CD4-positive, alpha-beta T cell (primary cell): Measurements from ENCODE around the gene CNBP. TPM values are rescaled to one million over a fixed set of nuclear protein-coding genes. Genes with fewer than 3 reads are reported as not detected.
A peak's percentile ranks its signal among the peaks of the same experiment; 100 is the strongest.
"Not testable (repeated sequence)": the region's sequence is repeated elsewhere in the genome, so short reads cannot be mapped to it uniquely, and the experiment has no call there.

Experiments used
- ATAC-seq: fragments of 200-7000 bp; cut with Tn5 transposase; one replicate; pipeline ENCODE4 v1.10.0; 2022; ENCODE audit warnings: mild to moderate bottlenecking; ENCODE audit not compliant: poor library complexity
- CTCF ChIA-PET: fragments of 350-600 bp; sonication (Branson Sonifier 250); formaldehyde crosslinking; loops from one replicate; lab custom pipeline; 2021; ENCODE audit warnings: antibody characterized with exemption, inconsistent platforms; lab: Charles Lee
- POLR2A ChIA-PET: fragments of 350-600 bp; sonication (Branson Sonifier 250); formaldehyde crosslinking; loops from one replicate; lab custom pipeline; 2021; ENCODE audit warnings: antibody characterized with exemption, inconsistent platforms; lab: Charles Lee
- DNase-seq, 14 experiments: peaks; one replicate each; pipeline ENCODE4 v3.0.0-alpha.2; 2013 to 2020; ENCODE audit warnings: mixed read lengths in 2 of 14
- H3K27ac ChIP-seq, 2 donors: one replicate each; pipeline versions ENCODE4 v1.5.1 to v1.7.0; 2013; ENCODE audit warnings: low read length in 2 of 2, low read depth in 1 of 2, mild to moderate bottlenecking in 1 of 2
- H3K27me3 ChIP-seq, 2 experiments: 1 replicate in 1 of 2; 2 replicates in 1 of 2; pipeline versions ENCODE4 v1.6.1 to v1.7.0; 2013; ENCODE audit warnings: low read length in 2 of 2, control low read depth in 1 of 2, mild to moderate bottlenecking in 1 of 2, moderate library complexity in 1 of 2; ENCODE audit not compliant: insufficient read depth in 2 of 2, control insufficient read depth in 1 of 2
- H3K36me3 ChIP-seq: one replicate; pipeline ENCODE4 v1.6.1; 2013; ENCODE audit warnings: low read length, control low read depth; ENCODE audit not compliant: insufficient read depth
- H3K4me1 ChIP-seq: one replicate; pipeline ENCODE4 v1.6.1; 2013; ENCODE audit warnings: low read length, control low read depth; ENCODE audit not compliant: insufficient read depth
- H3K4me3 ChIP-seq: one replicate; pipeline ENCODE4 v1.5.1; 2013; ENCODE audit warnings: mild to moderate bottlenecking, low read length, moderate library complexity
- H3K9me3 ChIP-seq, 2 experiments: 1 replicate in 1 of 2; 2 replicates in 1 of 2; pipeline versions ENCODE4 v1.6.1 to v1.7.0; 2013; ENCODE audit warnings: low read length in 2 of 2, mild to moderate bottlenecking in 2 of 2, control low read depth in 1 of 2, moderate library complexity in 1 of 2; ENCODE audit not compliant: control insufficient read depth in 1 of 2, insufficient read depth in 1 of 2
- H3K27ac Mint-ChIP-seq: one replicate; pipeline ENCODE4 v1.8.0; 2020; ENCODE audit warnings: mixed read lengths
- H3K27me3 Mint-ChIP-seq: one replicate; pipeline ENCODE4 v1.8.0; 2021; ENCODE audit warnings: mixed read lengths
- H3K36me3 Mint-ChIP-seq: one replicate; pipeline ENCODE4 v1.8.0; 2021; ENCODE audit warnings: low read depth, mixed read lengths
- H3K4me1 Mint-ChIP-seq: one replicate; pipeline ENCODE4 v1.8.0; 2021; ENCODE audit warnings: low read depth, mixed read lengths
- H3K4me3 Mint-ChIP-seq: one replicate; pipeline ENCODE4 v1.8.0; 2020; ENCODE audit warnings: mild to moderate bottlenecking, mixed read lengths
- H3K9me3 Mint-ChIP-seq: one replicate; pipeline ENCODE4 v1.8.0; 2020; ENCODE audit warnings: mixed read lengths
- intact Hi-C, 2 experiments: fragments of 100-400 bp; cut with DNase I in 1 of 2; cut with micrococcal nuclease in 1 of 2; formaldehyde crosslinking; loops; one replicate each; pipeline versions ENCODE4 v1.15.1 to v1.9.0; 2023 to 2025; cut with DNase I, micrococcal nuclease
- total RNA-seq, 174 experiments: library from RNA in 2 of 174; stranded (reverse) in 2 of 174; gene quantifications; one replicate each; pipeline ENCODE4 v1.2.3 and lab custom pipeline; 2021 to 2026
- TF ChIP-seq, protein P1 (sequence below): fragments of 200-600 bp; IDR thresholded peaks from one replicate; pipeline ENCODE4 v1.8.0; 2022; ENCODE audit warnings: antibody characterized with exemption, mild to moderate bottlenecking

Gene CNBP
- total RNA-seq, 2 experiments from 2014 or later = 260 to 267 TPM

DNA sequence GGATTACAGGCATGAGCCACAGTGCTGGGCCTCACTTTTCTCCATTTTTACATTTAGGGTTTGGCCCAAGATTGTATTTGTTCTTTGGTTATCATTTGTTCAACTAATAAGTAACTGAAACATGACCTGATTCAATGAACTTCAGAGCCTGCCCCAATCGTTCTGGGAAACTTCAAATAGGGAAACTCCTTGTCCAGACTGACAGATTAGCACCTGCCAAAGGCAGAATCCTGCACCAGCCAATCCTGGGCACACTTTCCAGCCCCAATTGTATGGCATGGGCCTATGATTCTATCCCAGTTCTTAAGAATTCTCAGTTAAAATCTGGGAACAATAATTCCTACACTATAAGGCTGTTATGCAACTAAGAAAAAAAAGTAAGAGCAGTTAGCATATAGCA, 43.8 kb downstream of the CNBP start:
- Histone ChIP-seq H3K27me3 (no peaks in the 10 kb centered on the region), H3K27ac (no peak overlapping the region), H3K36me3 (peaks cover 52% of the 10 kb centered on the region), H3K9me3 (no peaks in the 10 kb centered on the region), H3K4me1 (no peaks in the 10 kb centered on the region), H3K4me3 (no peak overlapping the region)
- Mint-ChIP-seq H3K27me3 (no peaks in the 10 kb centered on the region), H3K4me3 (no peak overlapping the region), H3K9me3 (no peaks in the 10 kb centered on the region), H3K36me3 (peaks cover 58% of the 10 kb centered on the region), H3K4me1 (no peaks in the 10 kb centered on the region), H3K27ac (no peak overlapping the region)
- intact Hi-C loops = no loop called here
- POLR2A ChIA-PET = no interaction called here
- ATAC-seq (no peak), DNase-seq (no peak)
- TF ChIP-seq, protein P1, sequence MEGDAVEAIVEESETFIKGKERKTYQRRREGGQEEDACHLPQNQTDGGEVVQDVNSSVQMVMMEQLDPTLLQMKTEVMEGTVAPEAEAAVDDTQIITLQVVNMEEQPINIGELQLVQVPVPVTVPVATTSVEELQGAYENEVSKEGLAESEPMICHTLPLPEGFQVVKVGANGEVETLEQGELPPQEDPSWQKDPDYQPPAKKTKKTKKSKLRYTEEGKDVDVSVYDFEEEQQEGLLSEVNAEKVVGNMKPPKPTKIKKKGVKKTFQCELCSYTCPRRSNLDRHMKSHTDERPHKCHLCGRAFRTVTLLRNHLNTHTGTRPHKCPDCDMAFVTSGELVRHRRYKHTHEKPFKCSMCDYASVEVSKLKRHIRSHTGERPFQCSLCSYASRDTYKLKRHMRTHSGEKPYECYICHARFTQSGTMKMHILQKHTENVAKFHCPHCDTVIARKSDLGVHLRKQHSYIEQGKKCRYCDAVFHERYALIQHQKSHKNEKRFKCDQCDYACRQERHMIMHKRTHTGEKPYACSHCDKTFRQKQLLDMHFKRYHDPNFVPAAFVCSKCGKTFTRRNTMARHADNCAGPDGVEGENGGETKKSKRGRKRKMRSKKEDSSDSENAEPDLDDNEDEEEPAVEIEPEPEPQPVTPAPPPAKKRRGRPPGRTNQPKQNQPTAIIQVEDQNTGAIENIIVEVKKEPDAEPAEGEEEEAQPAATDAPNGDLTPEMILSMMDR = no peak
- CTCF ChIA-PET = interaction anchor here (1.0 kb wide), 1 partner anchor 170 kb away, joined by 3 read pairs; no protein-coding TSS in a partner anchor

GRCh38 chr3:129136275-129136674, 47.4 kb downstream of the CNBP start:
- peaks cover 73% of the 10 kb centered on the region for H3K36me3 ChIP-seq
- H3K27me3 ChIP-seq, H3K9me3 ChIP-seq, H3K27ac ChIP-seq, H3K9me3 Mint-ChIP-seq, H3K27ac Mint-ChIP-seq, intact Hi-C loops, DNase-seq, H3K4me1 ChIP-seq, ATAC-seq, H3K27me3 Mint-ChIP-seq, H3K4me3 ChIP-seq, H3K4me3 Mint-ChIP-seq: not testable (repeated sequence)
- CTCF ChIA-PET = interaction anchor here (1.1 to 1.2 kb wide), 2 partner anchors 12 to 26 kb away, joined by 3 to 5 read pairs; no protein-coding TSS in a partner anchor
- POLR2A ChIA-PET = interaction anchor here (0.6 to 6.6 kb wide), 2 partner anchors 16 to 68 kb away, joined by 4 to 47 read pairs; partner anchors contain the start of gene RAB43
- Mint-ChIP-seq H3K4me1 (peaks cover 21% of the 10 kb centered on the region), H3K36me3 (peaks cover 68% of the 10 kb centered on the region)

- Mint-ChIP-seq H3K27ac (peak overlapping the region; percentile 43), H3K4me3 (no peak overlapping the region), H3K36me3 (peaks cover 81% of the 10 kb centered on the region), H3K27me3 (no peaks in the 10 kb centered on the region), H3K4me1 (peaks cover 21% of the 10 kb centered on the region), H3K9me3 (no peaks in the 10 kb centered on the region)
- no peak overlapping the region for H3K27ac ChIP-seq
- H3K4me3 ChIP-seq = no peak overlapping the region
- POLR2A ChIA-PET = interaction anchor here (1.6 to 6.6 kb wide), 2 partner anchors 12 to 29 kb away, joined by 3 to 47 read pairs; partner anchors contain the start of gene RAB43
- TF ChIP-seq, protein P1 = no peak
- peaks cover 3% of the 10 kb centered on the region for H3K4me1 ChIP-seq
- intact Hi-C loops = no loop called here
- CTCF ChIA-PET = no interaction called here
- no peaks in the 10 kb centered on the region for H3K27me3 ChIP-seq
- peaks cover 74% of the 10 kb centered on the region for H3K36me3 ChIP-seq
- H3K9me3 ChIP-seq = no peaks in the 10 kb centered on the region
- DNase-seq = no peak
- ATAC-seq = peak; percentile 62
Measured at GRCh38 chr3:129132097-129132866, 51.4 kb downstream of the CNBP start.
